HepG2 (cell line): Measurements from ENCODE around the gene BEAN1. TPM values are rescaled to one million over a fixed set of nuclear protein-coding genes. Genes with fewer than 3 reads are reported as not detected.

Experiments used
- ATAC-seq: fragments of 200-7000 bp; cut with Tn5 transposase; 3 replicates; pipeline ENCODE4 v1.9.1; 2020; ENCODE audit warnings: mild to moderate bottlenecking, moderate library complexity
- BruUV-seq: library from RNA; stranded (reverse); fragments of 400-500 nt; replicated peaks from 2 replicates; lab custom pipeline; 2021; lab: Mats Ljungman, UMichigan
- CTCF ChIA-PET: fragments of 300-600 bp; formaldehyde crosslinking; extraction: SDS; loops from one replicate; lab custom pipeline; 2021; ENCODE audit warnings: low total read pairs, inconsistent platforms, low intra/inter-chr PET ratio; lab: Yijun Ruan, JAX
- POLR2A ChIA-PET: fragments of 350-600 bp; sonication (Branson Sonifier 250); formaldehyde crosslinking; loops from one replicate; lab custom pipeline; 2020; ENCODE audit warnings: antibody characterized with exemption, inconsistent platforms; lab: Yijun Ruan, JAX
- DNase-seq: peaks from one replicate; pipeline ENCODE4 v3.0.0-alpha.2; 2015; ENCODE audit warnings: low spot score
- FAIRE-seq: peaks from 3 replicates; lab custom pipeline; 2011; peaks lifted over from hg19 to GRCh38; lab: Jason Lieb, UNC
- H2AFZ ChIP-seq: one replicate; pipeline ENCODE4 v1.6.1; 2011; ENCODE audit warnings: low read length, inconsistent platforms
- H3K27ac ChIP-seq: fragments of 300-600 bp; 3 replicates; pipeline ENCODE4 v1.8.0; 2011; ENCODE audit warnings: mixed run types, mild to moderate bottlenecking, mixed read lengths, low read length, inconsistent platforms; ENCODE audit not compliant: insufficient read depth; ENCODE audit errors: extremely low read length
- H3K27me3 ChIP-seq, 2 experiments: fragments of 200-600 bp in 1 of 2; 2 replicates in 1 of 2; 3 replicates in 1 of 2; pipeline versions ENCODE4 v1.6.0 to v1.8.0; 2011; ENCODE audit warnings: low read length in 2 of 2, mild to moderate bottlenecking in 2 of 2, moderate library complexity in 2 of 2, inconsistent platforms in 1 of 2; ENCODE audit not compliant: insufficient read depth in 2 of 2, control insufficient read depth in 1 of 2
- H3K36me3 ChIP-seq, 2 experiments: fragments of 200-600 bp in 1 of 2; replicated peaks in 1 of 2; 2 replicates in 1 of 2; 3 replicates in 1 of 2; pipeline versions ENCODE4 v1.5.1 to v1.8.0; 2011; ENCODE audit warnings: low read length in 2 of 2, inconsistent platforms in 1 of 2; ENCODE audit not compliant: insufficient read depth in 2 of 2, control insufficient read depth in 1 of 2
- H3K4me1 ChIP-seq: 2 replicates; pipeline ENCODE4 v1.5.1; 2012; ENCODE audit warnings: low read length, inconsistent platforms; ENCODE audit not compliant: insufficient read depth
- H3K4me2 ChIP-seq: 2 replicates; pipeline ENCODE4 v1.6.0; 2011; ENCODE audit warnings: low read depth, low read length, inconsistent platforms
- H3K4me3 ChIP-seq, 3 experiments: fragments of 200-600 bp in 1 of 3; sonication (generic), shearing (Covaris generic) in 1 of 3; replicated peaks in 1 of 3; 2 replicates each; pipeline ENCODE4 v1.5.1; 2011 to 2016; ENCODE audit warnings: low read length in 3 of 3, inconsistent platforms in 2 of 3, low read depth in 2 of 3, mild to moderate bottlenecking in 2 of 3, control low read depth in 1 of 3, mixed read lengths in 1 of 3; ENCODE audit not compliant: insufficient read depth in 1 of 3
- H3K79me2 ChIP-seq: one replicate; pipeline ENCODE4 v1.6.1; 2011; ENCODE audit warnings: low read length, inconsistent platforms; ENCODE audit not compliant: insufficient read depth
- H3K9ac ChIP-seq: 2 replicates; pipeline ENCODE4 v1.6.0; 2011; ENCODE audit warnings: mild to moderate bottlenecking, low read depth, low read length, inconsistent platforms; ENCODE audit not compliant: insufficient read depth
- H3K9me3 ChIP-seq: 2 replicates; pipeline ENCODE4 v1.5.1; 2012; ENCODE audit warnings: mild to moderate bottlenecking, low read length
- H4K20me1 ChIP-seq: 2 replicates; pipeline ENCODE4 v1.6.0; 2011; ENCODE audit warnings: inconsistent platforms, mild to moderate bottlenecking, low read length, moderate library complexity; ENCODE audit not compliant: insufficient read depth
- DZIP1 ChIP-seq: sonication (generic); formaldehyde crosslinking; IDR thresholded peaks from 2 replicates; pipeline ENCODE4 v1.5.0; 2020; ENCODE audit warnings: mild to moderate bottlenecking, missing genetic modification reagents
- ELF3 ChIP-seq: IDR thresholded peaks from 2 replicates; pipeline ENCODE4 v1.6.1; 2016; ENCODE audit warnings: missing genetic modification reagents, missing compliant biosample characterization
- ELK4 ChIP-seq: sonication (generic); formaldehyde crosslinking; IDR thresholded peaks from 2 replicates; pipeline ENCODE4 v1.9.0; 2021; ENCODE audit warnings: missing genetic modification reagents, borderline replicate concordance
- ETV5 ChIP-seq: IDR thresholded peaks from 2 replicates; pipeline ENCODE4 v1.6.1; 2018; ENCODE audit warnings: missing biosample characterization, missing genetic modification reagents, inconsistent platforms, borderline replicate concordance
- HCFC1 ChIP-seq: fragments of 150-350 bp; IDR thresholded peaks from 2 replicates; pipeline ENCODE4 v1.6.1; 2014; ENCODE audit warnings: low read depth, low read length
- NFIB ChIP-seq: sonication (generic); formaldehyde crosslinking; IDR thresholded peaks from 2 replicates; pipeline ENCODE4 v1.9.0; 2021; ENCODE audit warnings: missing genetic modification reagents, mild to moderate bottlenecking, borderline replicate concordance
- RARA ChIP-seq: IDR thresholded peaks from 2 replicates; pipeline ENCODE4 v1.6.1; 2016; ENCODE audit warnings: missing genetic modification reagents, missing compliant biosample characterization
- RELA ChIP-seq: sonication (generic); formaldehyde crosslinking; IDR thresholded peaks from 2 replicates; pipeline ENCODE4 v1.4.0; 2020; ENCODE audit warnings: missing genetic modification reagents
- SCMH1 ChIP-seq: sonication (generic); formaldehyde crosslinking; IDR thresholded peaks from 2 replicates; pipeline ENCODE4 v1.9.0; 2021; ENCODE audit warnings: missing genetic modification reagents, mild to moderate bottlenecking, borderline replicate concordance
- SOX5 ChIP-seq: IDR thresholded peaks from 2 replicates; pipeline ENCODE4 v1.6.1; 2016; ENCODE audit warnings: borderline replicate concordance
- TSC22D2 ChIP-seq: sonication (generic); formaldehyde crosslinking; IDR thresholded peaks from 2 replicates; pipeline ENCODE4 v1.5.1; 2020; ENCODE audit warnings: missing genetic modification reagents, mild to moderate bottlenecking, borderline replicate concordance
- YY1 ChIP-seq: IDR thresholded peaks from 2 replicates; pipeline ENCODE4 v1.6.1; 2011; ENCODE audit warnings: low read length, low read depth, moderate library complexity, mild to moderate bottlenecking; ENCODE audit not compliant: insufficient read depth, insufficient replicate concordance
- ZFP37 ChIP-seq: sonication (generic); formaldehyde crosslinking; IDR thresholded peaks from 2 replicates; pipeline ENCODE4 v1.4.0; 2020; ENCODE audit warnings: missing genetic modification reagents, borderline replicate concordance
- ZNF224 ChIP-seq: sonication (generic); formaldehyde crosslinking; IDR thresholded peaks from 2 replicates; pipeline ENCODE4 v1.5.0; 2020; ENCODE audit warnings: mild to moderate bottlenecking, missing genetic modification reagents
- ZNF326 ChIP-seq: sonication (generic); formaldehyde crosslinking; IDR thresholded peaks from 2 replicates; pipeline ENCODE4 v1.4.0; 2020; ENCODE audit warnings: missing genetic modification reagents, borderline replicate concordance
- ZNF563 ChIP-seq: sonication (generic); formaldehyde crosslinking; IDR thresholded peaks from 2 replicates; pipeline ENCODE4 v1.8.0; 2022; ENCODE audit warnings: mild to moderate bottlenecking, moderate library complexity, missing genetic modification reagents
- ZNF839 ChIP-seq: sonication (generic); formaldehyde crosslinking; IDR thresholded peaks from 2 replicates; pipeline ENCODE4 v1.4.0; 2020; ENCODE audit warnings: missing genetic modification reagents, mild to moderate bottlenecking, borderline replicate concordance
- ZSCAN31 ChIP-seq: sonication (generic); formaldehyde crosslinking; IDR thresholded peaks from 2 replicates; pipeline ENCODE4 v1.5.0; 2020; ENCODE audit warnings: low read depth, mild to moderate bottlenecking, missing genetic modification reagents
- ZSCAN9 ChIP-seq: IDR thresholded peaks from 2 replicates; pipeline ENCODE4 v1.6.1; 2016; ENCODE audit warnings: borderline replicate concordance
- WGBS: methylation state at CpG from one replicate; pipeline ENCODE4 v1.1.6; 2017; ENCODE audit warnings: low lambda C conversion rate; 5-methylcytosine and 5-hydroxymethylcytosine counted together
- in situ Hi-C: cut with HindIII; loops from 2 replicates; pipeline ENCODE4 v1.10.0; 2017; ENCODE audit warnings: low pct_unique_long_range_greater_than_20kb; ENCODE audit not compliant: extremely low pct_ligation_motif_present
- intact Hi-C: fragments of 100-400 bp; cut with micrococcal nuclease; formaldehyde crosslinking; loops from one replicate; pipeline ENCODE4 v1.10.0; 2022; ENCODE audit not compliant: unreplicated experiment
- polyA plus RNA-seq, 8 experiments: library from polyadenylated mRNA; depleted of rRNA in 3 of 8; stranded (reverse) in 7 of 8; unstranded in 1 of 8; fragments of >200 nt; fragmentation: Illumina TruSeq in 4 of 8; extraction: Trizol in 4 of 8; gene quantifications; 2 replicates each; pipeline versions ENCODE4 v1.2.1 to v1.2.3, GENCODE V29; 2011 to 2016; ENCODE audit warnings: low read depth in 4 of 8, missing spikeins in 1 of 8, mixed read lengths in 1 of 8; ENCODE audit not compliant: insufficient read depth in 1 of 8
- total RNA-seq, 5 experiments: library from RNA; depleted of rRNA; stranded (reverse); fragments of >200 nt; fragmentation: Illumina TruSeq; extraction: Trizol; gene quantifications; 2 replicates each; pipeline ENCODE4 v1.2.3, GENCODE V29; 2016; ENCODE audit warnings: low read depth in 1 of 5

The BEAN1 gene
- total and polyA plus RNA-seq, 2 of the 13 experiments (the other 11 are each of a cell fraction or from before 2014, with no cell fraction given): 0.53 to 1.4 TPM

- TF ChIP-seq DZIP1 (CRISPR knock-in tag) (no peak), ZNF839 (CRISPR knock-in tag) (no peak), ZFP37 (CRISPR knock-in tag) (no peak), ZNF326 (CRISPR knock-in tag) (no peak)
Observed at GRCh38 chr16:66473654-66474519, 46.8 kb downstream of the BEAN1 start (continued).

- DNase-seq (no peak), ATAC-seq (no peak), FAIRE-seq (no peak)
- Histone ChIP-seq H2AFZ (no peak overlapping the region), H3K79me2 (no peaks in the 10 kb centered on the region), H3K27me3 (peaks cover 2 to 49% of the 10 kb centered on the region in 2 experiments), H3K4me3 (no peak overlapping the region), H3K27ac (no peak overlapping the region), H3K4me1 (peaks cover 21% of the 10 kb centered on the region), H3K4me2 (no peak overlapping the region; the same call in 1 of the 2 replicates), H3K9ac (no peak overlapping the region), H4K20me1 (no peaks in the 10 kb centered on the region), H3K9me3 (no peaks in the 10 kb centered on the region), H3K36me3 (no peaks in the 10 kb centered on the region)
- no TSS peak for BruUV-seq
- WGBS: 5% methylated on average over 4 of the region's 4 CpGs
- ChIA-PET POLR2A (interaction anchor here (1.3 kb wide), 1 partner anchor 66 kb away, joined by 4 read pairs; no protein-coding TSS in a partner anchor), CTCF (no interaction called here)
- intact Hi-C loops: no loop called here
- in situ Hi-C loops: loop anchor here (5.0 kb wide), 1 partner anchor 67 kb away; no protein-coding TSS in a partner anchor
- TF ChIP-seq HCFC1 (no peak), YY1 (no peak), RARA (0 out of 2 replicates have a peak, but pooled peaks have one; percentile 24), ZSCAN31 (no peak), ZNF224 (no peak), TSC22D2 (CRISPR knock-in tag) (no peak), SCMH1 (CRISPR knock-in tag) (no peak), NFIB (CRISPR knock-in tag) (no peak), SOX5 (CRISPR knock-in tag) (0 out of 2 replicates have a peak, but pooled peaks have one; percentile 13), ZNF563 (CRISPR knock-in tag) (no peak), ELF3 (peak; percentile 69; the same call in 1 of the 2 replicates), ETV5 (peak; percentile 57; the same call in 1 of the 2 replicates), RELA (CRISPR knock-in tag) (no peak), ZSCAN9 (CRISPR knock-in tag) (no peak), ELK4 (CRISPR knock-in tag) (no peak)
Observed at GRCh38 chr16:66474750-66475199, 47.7 kb downstream of the BEAN1 start.
